GM18873 (cell line): ENCODE results near the gene RELT.

Experiments used
- ATAC-seq: cut with Tn5 transposase; IDR thresholded peaks from one replicate; pipeline ENCODE4 v1.9.1; 2021; ENCODE audit warnings: mild to moderate bottlenecking, moderate library complexity, moderate number of reproducible peaks; ENCODE audit not compliant: unreplicated experiment, low FRiP score

Gene RELT, protein sequence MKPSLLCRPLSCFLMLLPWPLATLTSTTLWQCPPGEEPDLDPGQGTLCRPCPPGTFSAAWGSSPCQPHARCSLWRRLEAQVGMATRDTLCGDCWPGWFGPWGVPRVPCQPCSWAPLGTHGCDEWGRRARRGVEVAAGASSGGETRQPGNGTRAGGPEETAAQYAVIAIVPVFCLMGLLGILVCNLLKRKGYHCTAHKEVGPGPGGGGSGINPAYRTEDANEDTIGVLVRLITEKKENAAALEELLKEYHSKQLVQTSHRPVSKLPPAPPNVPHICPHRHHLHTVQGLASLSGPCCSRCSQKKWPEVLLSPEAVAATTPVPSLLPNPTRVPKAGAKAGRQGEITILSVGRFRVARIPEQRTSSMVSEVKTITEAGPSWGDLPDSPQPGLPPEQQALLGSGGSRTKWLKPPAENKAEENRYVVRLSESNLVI

DNA sequence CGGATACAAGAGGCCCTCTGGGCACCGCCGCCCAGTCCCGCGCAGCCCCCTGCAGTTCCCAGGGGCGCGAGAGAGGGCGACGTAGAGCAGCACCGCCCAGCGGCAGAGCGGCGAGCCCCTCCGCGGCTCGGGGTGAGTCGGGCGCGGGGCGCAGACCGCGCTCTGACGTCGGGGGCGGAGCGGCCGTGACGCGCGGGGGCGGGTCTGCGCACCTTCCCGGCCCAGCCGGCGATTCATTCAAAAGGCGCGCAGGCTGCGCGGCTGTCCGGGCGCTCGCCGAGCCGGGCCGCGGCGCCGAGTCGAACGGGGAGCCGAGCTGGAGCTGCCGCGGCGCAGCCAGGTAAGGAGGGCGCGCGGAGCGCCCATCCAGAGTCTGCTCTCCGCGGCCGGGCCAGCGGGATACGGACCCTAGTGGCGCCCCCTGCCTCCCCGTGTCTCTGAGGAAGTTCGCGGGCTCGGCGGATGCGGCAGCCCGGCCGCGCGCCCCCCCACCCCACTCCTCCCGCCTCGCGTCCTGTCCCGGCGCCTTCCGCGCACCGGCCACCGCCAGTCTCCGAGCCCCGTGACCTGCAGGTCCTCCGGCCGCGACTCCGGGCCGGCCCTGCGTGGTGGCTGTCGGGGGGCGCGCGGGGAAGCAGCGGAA, at the start of gene RELT:
Gene RELT, plus strand, starts transcription at position 240 of the 643 bp plus-strand sequence. CDS start 12,738 bp downstream, outside the sequence.
- ATAC-seq = peak; percentile 53

DNA sequence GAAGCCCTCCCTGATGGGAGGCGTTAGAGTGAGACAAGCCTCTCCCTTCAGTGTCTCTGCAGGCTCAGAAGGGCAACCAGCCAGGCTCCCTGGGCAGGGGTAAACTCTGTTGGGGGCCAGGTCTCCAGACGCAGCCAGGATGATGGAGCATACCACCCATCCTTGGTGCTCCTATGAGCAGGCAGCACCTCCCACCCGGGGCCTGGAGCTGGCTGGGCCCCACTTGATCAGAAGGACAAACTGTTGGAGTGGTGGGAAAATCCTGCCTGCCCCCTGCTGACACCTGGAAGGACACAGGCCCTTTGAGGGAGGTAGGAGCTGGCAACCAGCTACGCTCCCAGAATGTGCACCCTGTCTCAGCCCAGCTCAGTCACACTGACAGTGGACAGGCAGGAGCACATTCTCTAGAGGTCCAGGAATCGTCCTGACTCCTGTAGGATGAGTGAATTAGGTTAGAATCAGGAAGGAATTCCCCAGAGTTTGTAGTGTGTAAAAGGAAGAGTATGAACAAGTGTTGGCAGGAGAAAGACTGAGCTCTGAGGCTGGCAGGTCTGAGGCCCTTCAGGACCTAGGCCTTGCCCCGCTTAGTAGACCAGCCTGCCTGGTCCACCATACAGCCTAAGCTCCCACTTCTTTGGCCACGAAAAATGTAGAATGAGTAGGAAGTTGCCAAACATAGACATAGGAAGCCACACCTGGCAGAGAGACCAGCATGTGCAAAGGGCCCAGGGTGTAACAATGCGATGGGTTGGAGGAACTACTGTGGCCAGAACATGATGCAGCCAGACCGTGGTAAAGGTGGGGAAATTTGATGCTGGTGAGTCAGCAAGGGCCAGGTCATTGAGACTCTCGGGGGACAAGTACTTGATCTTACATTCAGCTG, 49.0 kb upstream of the RELT start:
- ATAC-seq = no peak

DNA sequence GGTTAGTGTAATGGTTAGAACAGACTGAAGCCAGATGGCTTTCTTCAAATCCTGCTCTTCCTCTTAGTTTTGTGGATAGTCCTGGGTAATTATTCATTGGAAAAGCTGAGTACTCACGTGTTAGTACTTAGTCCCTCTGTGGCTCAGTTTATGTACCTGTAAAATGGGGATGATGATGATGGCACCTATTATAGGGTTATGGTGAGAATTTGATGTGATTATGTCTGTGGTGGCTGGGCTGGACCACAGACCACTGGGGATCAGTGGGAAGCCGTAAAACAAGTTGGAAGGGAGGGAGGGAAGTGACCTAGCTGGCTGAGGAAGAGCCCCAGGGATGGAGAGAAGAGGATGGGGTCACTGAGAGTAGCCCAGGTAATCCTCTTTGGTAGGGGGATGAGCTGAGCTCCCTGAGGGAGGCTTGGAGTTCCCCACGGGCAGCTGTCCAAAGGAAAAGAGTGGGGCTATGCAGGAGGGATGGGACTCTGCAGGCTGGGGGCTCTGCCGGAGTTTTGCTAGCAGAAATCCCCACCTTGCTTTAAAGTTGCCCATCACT, 48.3 kb upstream of the RELT start:
- ATAC-seq = no peak

DNA sequence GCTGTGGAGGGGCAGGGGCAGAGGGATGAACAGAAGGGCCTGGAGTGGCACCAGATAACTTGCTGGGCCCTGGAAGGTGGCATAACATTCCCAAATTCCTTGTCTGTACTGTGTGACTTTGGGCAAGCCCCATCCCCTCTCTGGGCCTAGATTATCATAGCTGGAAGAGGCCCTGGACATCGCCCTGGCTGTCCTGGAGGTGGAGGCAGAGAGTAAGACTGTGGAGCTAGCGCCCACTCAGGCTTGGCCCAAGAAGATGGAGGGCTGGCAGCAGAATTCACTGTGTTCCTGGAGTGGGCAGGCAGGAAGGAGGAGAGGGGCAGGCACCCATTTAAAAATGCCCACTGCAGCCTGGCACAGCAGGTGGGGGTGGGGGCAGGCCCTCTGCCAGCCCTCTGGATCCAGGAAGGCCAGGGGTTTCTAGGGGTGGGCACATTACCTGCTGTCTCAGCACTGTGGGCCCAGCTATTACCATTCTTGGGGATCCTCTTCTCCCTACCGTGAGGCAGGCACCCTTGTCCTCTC, 45.6 kb upstream of the RELT start:
- no peak for ATAC-seq

DNA sequence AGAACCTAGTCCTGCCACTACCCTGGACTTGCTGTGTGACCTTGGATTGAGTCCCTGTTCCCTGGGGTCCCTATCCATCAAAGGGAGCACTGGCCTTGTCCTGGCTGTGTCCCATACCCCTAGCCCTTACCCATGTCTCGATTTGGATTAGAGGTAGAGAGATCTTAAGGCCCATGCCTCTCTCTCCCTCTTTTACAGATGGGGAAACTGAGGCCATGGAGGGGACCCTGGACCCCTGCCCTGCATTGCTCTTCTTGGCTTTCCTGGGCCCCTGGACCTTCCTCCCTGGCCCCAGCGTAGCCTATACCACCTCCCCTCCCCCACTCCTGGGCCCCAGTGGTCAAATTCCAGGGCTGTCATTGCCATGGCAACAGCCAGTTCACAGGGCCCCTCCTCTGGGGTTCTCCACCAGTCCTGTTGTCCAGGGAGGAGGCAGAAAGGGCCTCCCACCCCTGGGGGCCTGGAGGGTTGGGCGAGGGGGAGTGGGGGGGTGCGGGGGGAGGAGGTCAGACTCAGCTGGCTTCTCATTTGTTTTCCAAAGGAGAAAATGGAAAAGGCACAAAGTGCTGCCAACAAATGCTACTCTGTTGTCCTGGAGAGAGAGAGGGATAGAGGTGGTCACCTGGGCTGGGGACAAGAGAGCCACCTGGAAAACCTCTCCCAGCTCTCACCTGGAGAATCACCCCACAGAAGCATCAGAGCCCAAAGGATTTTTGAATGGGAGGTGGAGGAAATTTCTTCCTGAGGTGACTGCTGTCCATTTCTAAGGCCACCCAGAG, 44.9 kb upstream of the RELT start:
- ATAC-seq = no peak

DNA sequence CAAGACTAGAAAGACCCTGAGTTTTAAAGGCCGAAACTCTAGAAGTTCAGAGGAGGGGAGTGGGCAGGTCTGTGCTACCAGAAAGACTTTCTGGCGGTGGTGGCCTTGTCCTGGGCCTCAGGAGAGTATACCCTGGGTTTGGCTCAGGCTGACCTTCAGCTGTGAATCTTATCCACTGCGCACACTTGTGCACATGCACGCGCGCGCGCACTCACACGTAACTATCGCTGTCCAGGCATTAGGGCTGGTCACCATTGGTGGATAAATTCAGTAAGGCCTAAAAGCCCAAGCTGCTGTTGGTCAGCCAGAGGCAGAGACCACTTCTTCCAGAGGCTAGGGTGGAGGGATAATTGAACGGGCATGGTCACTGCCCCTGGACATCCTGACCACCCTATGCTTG, 43.0 kb upstream of the RELT start:
- no peak for ATAC-seq

DNA sequence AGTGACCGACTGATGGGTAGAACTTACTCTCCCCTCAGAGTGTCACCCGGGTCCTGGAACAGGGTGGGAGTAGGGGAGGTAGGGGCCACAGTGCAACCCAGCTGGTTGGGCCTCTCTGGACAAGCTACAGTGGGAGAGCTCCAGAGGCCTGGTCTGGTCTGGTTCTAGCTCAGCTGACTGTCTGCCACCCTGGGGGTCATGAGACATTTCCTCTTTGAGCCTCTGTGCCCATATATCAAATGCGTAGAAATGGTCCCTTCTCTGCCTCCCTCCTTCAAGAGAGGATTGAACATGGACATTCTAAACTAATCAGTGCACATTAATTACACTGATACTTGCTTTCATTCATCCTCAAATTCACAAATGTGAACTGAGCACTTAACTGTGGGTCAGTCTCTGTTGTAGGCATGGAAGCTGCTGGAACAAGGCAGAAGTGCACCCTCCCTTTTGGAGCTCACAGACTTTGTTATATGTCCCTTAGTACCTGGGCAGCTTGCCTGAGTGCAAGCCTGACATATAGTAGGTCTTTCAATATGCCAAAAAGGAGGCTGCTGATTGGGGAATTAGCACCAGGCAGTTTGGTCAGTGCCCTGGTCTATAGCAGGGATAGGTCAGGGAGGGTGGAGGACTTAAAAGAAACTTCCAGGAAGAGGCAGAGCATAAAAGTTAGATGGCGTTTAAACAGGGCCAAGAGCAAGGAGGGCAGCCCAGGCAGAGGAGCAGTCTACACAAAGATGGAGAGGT, 42.4 kb upstream of the RELT start:
- ATAC-seq = no peak

DNA sequence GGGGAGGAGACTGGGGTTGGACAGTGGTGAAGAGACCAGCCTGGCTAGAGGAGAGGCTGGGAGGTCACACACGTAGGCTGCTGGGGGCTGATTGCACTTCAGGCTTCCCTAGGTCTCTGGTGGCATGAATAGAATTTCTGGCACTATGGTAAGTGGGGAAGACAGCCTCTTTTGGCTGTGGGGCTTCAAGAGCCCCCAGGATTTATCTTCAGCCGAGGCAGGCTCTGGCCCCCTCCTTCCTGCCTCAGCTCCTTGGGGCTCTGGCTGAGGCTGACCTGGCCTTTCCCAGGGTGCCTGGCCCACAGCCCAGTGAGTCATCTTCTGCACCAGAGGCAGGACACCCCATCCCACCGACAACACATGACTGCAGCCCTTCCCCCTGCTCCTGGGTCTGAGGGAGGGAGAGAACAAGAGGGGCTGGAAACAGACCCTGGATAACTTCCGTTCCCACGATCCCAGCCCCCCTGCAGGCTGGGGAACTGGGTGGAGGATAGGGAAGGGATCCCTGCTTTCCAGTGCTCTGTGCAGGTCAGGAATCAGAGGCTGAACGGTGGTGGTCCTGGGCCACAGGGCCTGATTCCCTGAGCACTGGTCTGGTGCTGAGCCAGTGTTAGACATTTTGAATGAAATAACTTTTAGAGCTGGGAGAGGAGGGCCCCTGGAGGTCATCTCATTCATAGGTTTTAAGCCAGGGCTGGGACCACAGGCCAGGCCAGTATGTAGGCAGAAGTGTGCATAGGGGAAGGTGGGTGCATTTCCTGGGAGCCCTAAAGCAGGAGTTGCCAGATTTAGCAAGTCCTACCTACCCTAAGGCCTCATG, 41.6 kb upstream of the RELT start:
- no peak for ATAC-seq

DNA sequence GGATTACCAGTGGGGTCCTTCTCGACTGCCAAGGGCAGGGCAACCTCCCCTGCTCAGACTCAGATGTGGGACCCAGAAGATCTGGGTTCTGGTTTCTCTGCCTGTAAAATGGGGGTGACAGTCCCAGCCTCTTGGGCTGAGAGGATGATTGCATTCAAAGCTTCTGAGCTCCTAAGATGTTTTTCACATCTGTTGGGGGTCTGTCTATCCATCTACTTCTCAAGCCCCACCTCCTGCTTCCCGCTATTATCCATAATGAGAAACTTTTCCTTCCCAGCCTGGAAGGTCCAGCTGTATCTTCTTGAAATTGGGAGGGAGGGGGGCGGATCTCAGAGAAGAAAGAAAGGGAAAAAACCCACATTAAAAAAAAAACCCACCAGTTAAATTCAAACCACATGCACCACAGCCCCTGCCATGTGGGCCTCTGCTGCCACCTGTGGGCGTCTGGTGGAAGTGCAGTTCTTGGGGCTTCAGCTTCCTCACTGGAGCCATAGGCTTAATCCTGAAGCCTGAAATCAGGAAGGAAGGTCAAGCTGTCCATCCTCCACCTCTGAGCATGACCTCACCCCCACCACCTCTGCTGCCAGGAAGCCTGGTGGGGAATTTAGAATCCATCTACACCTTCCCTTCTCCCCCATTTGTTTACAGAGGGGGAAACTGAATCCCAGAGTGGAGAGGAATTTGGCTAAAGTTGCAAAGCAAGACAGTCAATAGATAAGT, 40.8 kb upstream of the RELT start:
- ATAC-seq = no peak

DNA sequence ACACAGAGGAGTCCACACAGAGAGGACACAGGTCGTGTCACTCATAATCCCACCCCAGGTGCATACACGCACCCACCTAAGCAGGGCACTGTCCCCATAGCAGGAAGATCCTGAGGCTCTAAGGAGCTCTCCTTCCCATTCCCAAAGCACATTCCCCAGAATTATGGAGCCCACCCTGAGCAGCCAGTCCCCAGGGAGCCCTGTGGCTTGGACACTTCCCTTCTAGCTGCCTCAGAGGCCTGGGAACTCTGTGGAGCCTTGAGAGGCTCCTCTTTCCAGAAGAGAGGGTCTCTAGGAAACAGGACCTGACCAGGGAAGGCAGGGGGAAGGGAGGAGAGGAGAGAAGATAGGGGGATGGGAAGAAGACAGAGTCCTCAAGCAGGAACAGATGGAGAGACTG, 38.4 kb upstream of the RELT start:
- ATAC-seq = no peak

DNA sequence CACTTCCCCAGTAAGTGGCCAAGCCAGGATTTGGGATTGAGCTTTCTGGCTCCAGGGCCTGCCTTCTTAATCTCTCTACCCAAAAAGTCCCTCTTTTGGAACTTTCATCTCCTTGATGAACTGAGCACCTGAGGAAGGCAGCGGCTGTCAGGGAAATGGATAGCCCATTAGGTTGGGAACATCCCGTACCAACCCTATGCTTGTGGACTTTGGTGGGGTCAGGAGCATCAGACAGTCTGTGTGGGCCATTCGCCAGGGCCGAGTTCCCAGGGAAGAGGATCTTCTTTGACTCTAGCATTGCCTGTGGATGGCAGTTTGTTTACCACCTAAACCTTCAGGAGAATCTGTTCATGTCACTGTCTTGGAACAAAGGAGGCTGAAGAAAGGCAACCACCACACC, 37.9 kb upstream of the RELT start:
- ATAC-seq = no peak

DNA sequence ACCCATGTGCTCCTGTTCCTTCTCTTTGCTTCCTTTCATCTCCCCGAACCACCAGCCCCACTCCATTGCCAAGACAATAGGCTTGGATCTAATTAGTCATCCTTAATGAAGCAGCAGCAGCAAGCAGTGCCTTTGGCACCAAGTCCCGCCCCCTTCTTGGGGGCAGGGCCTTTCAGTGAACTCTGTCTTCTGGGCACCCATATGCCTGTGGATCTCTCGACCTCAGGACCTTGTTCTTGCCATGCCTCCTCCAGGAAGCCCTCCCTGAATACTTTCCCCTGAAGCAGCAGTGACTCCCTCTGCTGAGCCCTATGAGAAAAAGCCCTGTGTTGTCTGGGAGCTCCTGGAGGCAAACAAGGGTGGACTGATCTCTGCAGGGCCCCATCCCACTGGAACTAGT, 36.0 kb upstream of the RELT start:
- no peak for ATAC-seq

DNA sequence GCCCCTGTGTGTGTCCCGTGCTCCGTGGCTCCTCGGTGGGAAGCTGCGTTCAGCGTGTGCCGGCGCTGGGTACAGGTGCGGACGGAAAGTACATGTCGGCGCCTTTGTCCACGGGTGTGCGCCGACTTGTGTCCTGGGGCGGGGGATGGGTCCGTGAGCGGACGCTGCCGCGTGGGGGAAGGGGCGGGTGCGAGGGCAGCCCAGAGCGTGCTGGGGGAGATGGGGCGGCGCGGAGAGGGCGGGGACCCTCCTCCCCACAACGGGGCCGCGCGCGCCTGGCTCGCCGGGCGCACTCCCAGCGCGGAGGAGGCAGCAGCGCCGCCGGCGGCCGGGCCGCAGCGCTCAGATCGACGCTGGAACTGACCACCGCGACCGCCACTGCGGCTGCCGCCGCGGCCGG, 33.6 kb upstream of the RELT start:
- ATAC-seq = no peak

DNA sequence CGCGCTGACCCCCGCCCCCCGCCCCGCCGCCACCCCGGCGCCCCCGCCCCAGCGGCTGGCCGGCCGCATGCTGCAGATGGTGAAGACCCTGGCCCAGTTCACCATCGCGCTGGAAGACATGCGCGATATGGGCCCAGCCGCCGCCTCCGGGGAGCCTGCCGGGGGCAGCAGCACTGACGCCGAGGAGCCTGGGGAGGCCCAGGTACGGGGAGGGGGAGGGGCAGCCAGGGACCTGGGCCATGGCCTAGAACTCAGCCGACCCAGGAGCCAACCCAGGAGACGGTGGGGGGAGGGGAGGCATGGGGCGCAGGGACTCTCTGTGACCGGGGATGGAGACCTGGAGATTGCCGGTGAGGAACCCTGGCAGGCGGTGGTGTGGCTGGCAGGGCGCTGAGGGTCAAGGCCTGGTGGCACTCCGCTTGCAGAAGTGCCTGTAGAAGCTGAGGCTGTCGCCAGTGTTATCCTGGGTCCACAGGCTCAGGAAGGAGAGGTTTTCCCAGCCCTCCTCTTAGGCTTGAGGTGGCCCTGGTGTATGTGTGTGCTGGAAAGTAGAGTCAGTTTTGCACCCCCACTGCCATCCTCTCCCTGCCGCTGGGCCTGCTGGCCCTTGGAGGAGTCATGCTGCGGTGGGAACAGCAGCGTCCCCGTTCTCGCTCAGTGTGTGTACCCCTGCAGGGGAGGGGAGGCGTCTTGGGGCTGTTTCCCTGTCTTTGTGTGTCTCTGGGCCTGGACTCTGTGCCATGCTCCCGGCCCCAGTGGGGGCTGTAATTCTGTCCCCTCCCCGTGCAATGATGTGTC, 32.9 kb upstream of the RELT start:
- no peak for ATAC-seq

DNA sequence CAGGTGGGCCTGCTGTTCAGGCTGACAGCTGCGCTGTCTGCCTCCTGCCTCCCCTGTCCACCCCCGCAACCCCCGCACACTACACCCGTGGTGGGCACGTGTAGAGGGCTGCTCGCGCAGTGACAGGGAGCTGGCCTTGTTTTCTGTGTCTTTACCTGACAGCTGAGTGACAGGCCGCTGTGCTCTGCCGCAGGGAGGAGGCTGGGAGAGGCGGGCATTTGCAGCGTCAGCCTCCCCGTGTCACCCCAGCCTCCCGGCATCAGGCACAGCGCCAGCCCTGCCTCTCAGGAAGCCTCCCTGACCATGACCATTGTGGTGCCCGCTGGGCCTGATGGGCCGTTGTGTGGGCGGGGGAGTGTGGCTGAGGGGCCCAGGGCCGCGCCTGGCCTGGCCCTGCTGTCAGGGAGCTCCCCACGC, 32.0 kb upstream of the RELT start:
- no peak for ATAC-seq

DNA sequence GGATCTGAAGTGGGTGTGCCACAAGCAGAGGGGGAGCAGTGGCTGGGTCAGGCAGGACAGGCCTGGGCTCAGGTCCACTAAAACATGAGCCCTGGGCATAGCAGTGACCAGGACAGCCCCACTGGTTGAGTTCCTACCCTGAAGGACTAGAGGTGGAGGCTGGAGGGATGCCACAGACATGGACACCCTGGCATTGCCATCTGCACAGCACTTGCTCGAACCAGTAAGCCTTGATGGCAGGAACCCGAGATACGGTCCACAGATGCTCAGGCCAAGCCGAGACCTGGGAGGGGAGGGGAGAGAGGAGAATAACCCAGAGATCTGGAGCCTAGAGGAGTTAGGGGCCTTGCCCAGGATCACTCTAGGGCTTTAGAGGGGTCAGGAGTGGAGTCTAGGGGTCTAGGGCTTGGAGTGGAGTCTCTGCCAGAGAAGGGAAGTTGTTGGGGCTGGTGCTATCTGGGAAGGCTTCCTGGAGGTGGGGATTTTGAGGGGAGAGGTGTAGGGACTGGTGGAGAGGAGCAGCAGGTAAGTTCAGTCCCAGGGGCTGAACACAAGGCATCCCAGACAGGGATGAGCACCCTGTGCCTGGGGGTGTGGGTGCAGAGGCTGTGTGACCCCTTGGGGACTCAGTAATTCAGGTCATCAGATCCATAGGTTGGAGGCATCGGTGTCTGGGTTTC, 30.6 kb upstream of the RELT start:
- ATAC-seq = no peak
